HG03066 (cell line): ENCODE measurements around the gene ARHGAP15.

Experiments used
- ATAC-seq: cut with Tn5 transposase; IDR thresholded peaks from one replicate; pipeline ENCODE4 v1.9.1; 2021; ENCODE audit warnings: low read depth; ENCODE audit not compliant: unreplicated experiment

The ARHGAP15 gene

GRCh38 chr2:143694335-143694734 lies 565.1 kb downstream of the ARHGAP15 start:
- ATAC-seq: no peak

- peak; percentile 70 for ATAC-seq
These were observed 567.4 kb downstream of the ARHGAP15 start for GRCh38 chr2:143696651-143697050.

GRCh38 chr2:143697744-143698143 lies 568.5 kb downstream of the ARHGAP15 start:
- ATAC-seq: peak; percentile 65

- ATAC-seq: no peak
These were observed 569.1 kb downstream of the ARHGAP15 start for GRCh38 chr2:143698352-143698751.

- ATAC-seq: no peak
These were observed 569.8 kb downstream of the ARHGAP15 start for GRCh38 chr2:143698888-143699570.

- ATAC-seq: no peak
These were observed 571.6 kb downstream of the ARHGAP15 start for GRCh38 chr2:143700865-143701264.

- no peak for ATAC-seq
These were observed 572.6 kb downstream of the ARHGAP15 start for GRCh38 chr2:143701785-143702184.

GRCh38 chr2:143702931-143703330 lies 573.7 kb downstream of the ARHGAP15 start:
- ATAC-seq: no peak

GRCh38 chr2:143704451-143705106 lies 575.4 kb downstream of the ARHGAP15 start:
- ATAC-seq: peak; percentile 74

GRCh38 chr2:143705108-143705707 lies 576.0 kb downstream of the ARHGAP15 start:
- ATAC-seq: no peak

- no peak for ATAC-seq
These were observed 577.1 kb downstream of the ARHGAP15 start for GRCh38 chr2:143706354-143706753.

GRCh38 chr2:143708682-143709081 lies 579.5 kb downstream of the ARHGAP15 start:
- ATAC-seq: no peak

- no peak for ATAC-seq
These were observed 581.0 kb downstream of the ARHGAP15 start for GRCh38 chr2:143710196-143710595.

GRCh38 chr2:143710879-143711278 lies 581.7 kb downstream of the ARHGAP15 start:
- ATAC-seq: no peak

- ATAC-seq: no peak
These were observed 587.3 kb downstream of the ARHGAP15 start for GRCh38 chr2:143716522-143716921.

- no peak for ATAC-seq
These were observed 587.8 kb downstream of the ARHGAP15 start for GRCh38 chr2:143717053-143717452.

GRCh38 chr2:143717536-143718168 lies 588.4 kb downstream of the ARHGAP15 start:
- no peak for ATAC-seq

- ATAC-seq: no peak
These were observed 589.5 kb downstream of the ARHGAP15 start for GRCh38 chr2:143718745-143719144.

GRCh38 chr2:143719406-143719805 lies 590.2 kb downstream of the ARHGAP15 start:
- no peak for ATAC-seq

- ATAC-seq: no peak
These were observed 591.0 kb downstream of the ARHGAP15 start for GRCh38 chr2:143720095-143720664.

GRCh38 chr2:143725400-143725799 lies 596.2 kb downstream of the ARHGAP15 start:
- no peak for ATAC-seq
